Prostate gland (tissue), 2 donors: ENCODE results near the gene IQGAP1. TPM values are rescaled to one million over a fixed set of nuclear protein-coding genes. Genes with fewer than 3 reads are reported as not detected.
A peak's percentile ranks its signal among the peaks of the same experiment; 100 is the strongest.
"Not testable (repeated sequence)": the region's sequence is repeated elsewhere in the genome, so short reads cannot be mapped to it uniquely, and the experiment has no call there.

Experiments used
- DNase-seq: peaks from one replicate; pipeline ENCODE4 v3.0.0-alpha.2; 2019; ENCODE audit warnings: low spot score
- H3K27ac ChIP-seq, 2 donors: fragments of 200-600 bp; sonication (generic); 2 replicates each; pipeline ENCODE4 v1.5.1; 2017 to 2019
- H3K27me3 ChIP-seq: fragments of 200-600 bp; sonication (generic); replicated peaks from 2 replicates; pipeline ENCODE4 v1.5.1; 2019; ENCODE audit not compliant: insufficient read depth
- H3K36me3 ChIP-seq, 2 donors: fragments of 200-600 bp; sonication (generic); 1 replicate in 1 of 2; 2 replicates in 1 of 2; pipeline versions ENCODE4 v1.5.1 to v1.8.1; 2017 to 2019
- H3K4me1 ChIP-seq: fragments of 200-600 bp; sonication (generic); replicated peaks from 2 replicates; pipeline ENCODE4 v1.5.1; 2019
- H3K4me3 ChIP-seq, 2 donors: fragments of 200-600 bp; sonication (generic); 2 replicates each; pipeline ENCODE4 v1.5.1; 2017 to 2019
- H3K9me3 ChIP-seq: fragments of 200-600 bp; sonication (generic); 2 replicates; pipeline ENCODE4 v1.5.1; 2017
- CTCF ChIP-seq, 4 experiments: fragments of 200-600 bp in 2 of 4; fragments of 450-650 bp in 2 of 4; sonication (generic) in 2 of 4; IDR thresholded peaks; 1 replicate in 3 of 4; 2 replicates in 1 of 4; pipeline ENCODE4 v1.5.1; 2016 to 2019; ENCODE audit warnings: antibody characterized with exemption in 4 of 4, mild to moderate bottlenecking in 2 of 4, moderate library complexity in 2 of 4
- POLR2A ChIP-seq: fragments of 450-650 bp; IDR thresholded peaks from one replicate; pipeline ENCODE4 v1.6.1; 2016; ENCODE audit warnings: antibody characterized with exemption, mild to moderate bottlenecking
- POLR2AphosphoS5 ChIP-seq: sonication (generic); formaldehyde crosslinking; IDR thresholded peaks from one replicate; pipeline ENCODE4 v1.6.1; 2017; ENCODE audit warnings: antibody characterized with exemption
- WGBS: methylation state at CpG from one replicate; pipeline ENCODE4 v1.1.5; 2018; 5-methylcytosine and 5-hydroxymethylcytosine counted together
- intact Hi-C: fragments of 100-400 bp; cut with DNase I; formaldehyde crosslinking; loops from one replicate; pipeline ENCODE4 v1.14.2; 2022
- total RNA-seq, 2 donors: library from RNA; depleted of rRNA; stranded (reverse); fragments of >200 nt; gene quantifications; one replicate each; pipeline ENCODE4 v1.1.0, GENCODE V29; 2016

IQGAP1 gene
- total RNA-seq, 2 donors from 2014 or later: 131 to 155 TPM

DNA sequence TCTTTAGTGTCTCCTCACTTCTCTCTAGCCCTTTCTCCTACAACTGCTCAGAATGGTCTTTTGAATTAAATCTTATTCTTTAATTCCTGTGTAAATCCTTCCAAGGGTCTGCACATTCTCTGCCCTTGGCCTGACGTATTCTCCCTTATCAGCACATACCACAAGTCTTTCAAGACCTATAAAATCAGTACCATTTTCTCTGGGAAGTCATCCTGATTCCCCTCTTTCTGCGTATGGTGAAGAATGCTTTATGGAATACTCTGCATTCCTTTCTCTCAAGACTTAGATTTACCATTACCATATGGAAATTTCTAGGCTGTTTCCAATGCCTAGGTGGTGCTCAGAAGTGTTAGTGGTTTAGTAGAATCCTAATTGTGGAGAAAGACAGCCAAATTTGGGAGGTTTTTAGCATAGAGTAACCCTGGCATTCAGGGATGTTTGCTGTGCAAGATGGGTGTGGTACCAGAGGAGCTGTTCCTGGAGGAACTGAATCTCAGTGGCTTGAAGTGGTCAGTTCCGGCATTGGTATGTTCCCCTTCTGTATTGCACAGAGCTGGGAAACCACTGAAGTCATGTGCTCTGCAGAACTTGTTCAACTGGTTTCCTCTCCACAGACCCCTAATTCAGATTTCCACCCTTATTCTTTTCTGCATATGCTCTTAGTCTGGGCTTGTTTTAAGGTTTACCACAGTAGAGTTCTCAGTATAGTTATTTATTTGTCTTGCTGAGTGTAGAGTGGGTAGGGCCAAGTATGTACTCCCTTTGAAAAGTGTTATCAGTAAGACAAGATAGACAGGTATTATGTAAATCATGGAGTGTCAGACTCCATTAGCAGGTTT is 24.5 kb downstream of the IQGAP1 start:
- no peak overlapping the region for H3K4me3 ChIP-seq
- H3K4me1 ChIP-seq: no peaks in the 10 kb centered on the region

DNA sequence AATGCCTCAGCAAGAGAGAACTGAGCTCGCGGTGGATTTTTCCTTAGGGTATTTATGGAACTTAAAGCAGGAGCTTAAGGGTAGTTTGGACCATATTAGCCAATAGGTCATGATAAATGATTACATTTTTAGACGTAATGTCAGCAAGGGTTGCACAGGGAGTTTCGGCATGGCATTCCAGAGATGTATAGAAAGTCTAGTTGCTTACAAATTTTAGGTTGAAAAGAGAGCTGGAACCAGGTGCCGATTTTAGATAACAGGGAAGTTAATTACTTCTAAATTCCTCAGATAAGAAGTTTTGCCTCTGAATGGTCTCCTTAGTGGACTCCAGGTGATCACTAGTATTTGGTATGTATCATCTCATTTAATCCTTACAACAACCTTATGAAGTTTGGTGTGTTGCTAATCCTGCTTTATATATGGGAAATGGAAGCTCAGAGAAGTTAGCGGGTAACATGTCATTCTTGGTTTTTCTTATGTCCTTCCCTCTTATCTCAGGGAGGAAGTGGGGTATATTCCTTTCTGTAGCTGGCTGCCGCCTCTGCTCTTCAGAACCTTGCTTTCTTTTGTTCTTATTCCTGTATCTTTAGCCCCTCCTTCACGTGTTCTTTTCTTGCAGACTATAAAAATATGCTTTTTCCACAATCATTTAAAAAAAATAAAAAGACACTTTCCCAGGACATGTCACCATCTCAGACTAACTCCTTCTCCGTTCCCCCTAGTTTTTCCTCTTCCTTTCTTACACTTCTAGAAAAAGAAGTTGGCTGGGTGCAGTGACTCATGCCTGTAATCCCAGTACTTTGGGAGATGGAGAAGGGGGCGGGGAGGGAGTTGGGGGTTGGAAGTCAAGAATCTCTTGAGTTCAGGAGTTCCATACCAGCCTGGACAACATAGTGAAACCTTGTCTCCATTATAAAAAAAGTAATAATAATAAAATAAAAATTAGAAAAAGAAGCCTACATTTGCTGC is 25.7 kb downstream of the IQGAP1 start:
- no peak overlapping the region for H3K4me3 ChIP-seq
- intact Hi-C loops: no loop called here
- H3K4me1 ChIP-seq: no peaks in the 10 kb centered on the region
- WGBS: 46% methylated on average over 10 of the region's 10 CpGs
- no peaks in the 10 kb centered on the region for H3K27me3 ChIP-seq
- no peaks in the 10 kb centered on the region for H3K9me3 ChIP-seq
- DNase-seq: no peak
- TF ChIP-seq CTCF (IDR thresholded peaks at IDR 0.05): no peak
- no peak for TF ChIP-seq POLR2A
- TF ChIP-seq POLR2AphosphoS5: no peak
- H3K27ac ChIP-seq: peak overlapping the region; percentile 28 to 39
- no peaks in the 10 kb centered on the region for H3K36me3 ChIP-seq

More for the DNA sequence above, 24.5 kb downstream of the IQGAP1 start:
- H3K27ac ChIP-seq: peak overlapping the region; percentile 28 to 39
- peak; percentile 76 for DNase-seq
- intact Hi-C loops: no loop called here
- no peaks in the 10 kb centered on the region for H3K27me3 ChIP-seq
- WGBS: 36% methylated on average over 3 of the region's 3 CpGs
- TF ChIP-seq POLR2AphosphoS5 (peak; percentile 74), CTCF (IDR thresholded peaks at IDR 0.05) (no peak)
- H3K36me3 ChIP-seq: no peaks in the 10 kb centered on the region
- H3K9me3 ChIP-seq: no peaks in the 10 kb centered on the region

- no peak for DNase-seq
- Histone ChIP-seq H3K4me3 (no peak overlapping the region), H3K36me3 (no peaks in the 10 kb centered on the region), H3K27ac (no peak overlapping the region), H3K9me3 (no peaks in the 10 kb centered on the region), H3K4me1 (peaks cover 5% of the 10 kb centered on the region), H3K27me3 (no peaks in the 10 kb centered on the region)
- WGBS: 59% methylated on average over 9 of the region's 9 CpGs
- intact Hi-C loops: no loop called here
- TF ChIP-seq POLR2AphosphoS5: no peak
- TF ChIP-seq POLR2A: no peak
- no peak for TF ChIP-seq CTCF (IDR thresholded peaks at IDR 0.05)
Measured at GRCh38 chr15:90414408-90415028, 26.5 kb downstream of the IQGAP1 start.

GRCh38 chr15:90416052-90416451 is 28.0 kb downstream of the IQGAP1 start:
- H3K27me3 ChIP-seq, H3K4me3 ChIP-seq, H3K36me3 ChIP-seq, intact Hi-C loops, H3K27ac ChIP-seq, H3K9me3 ChIP-seq, DNase-seq: not testable (repeated sequence)
- peaks cover 20% of the 10 kb centered on the region for H3K4me1 ChIP-seq
- WGBS: 89% methylated on average over 5 of the region's 5 CpGs

DNA sequence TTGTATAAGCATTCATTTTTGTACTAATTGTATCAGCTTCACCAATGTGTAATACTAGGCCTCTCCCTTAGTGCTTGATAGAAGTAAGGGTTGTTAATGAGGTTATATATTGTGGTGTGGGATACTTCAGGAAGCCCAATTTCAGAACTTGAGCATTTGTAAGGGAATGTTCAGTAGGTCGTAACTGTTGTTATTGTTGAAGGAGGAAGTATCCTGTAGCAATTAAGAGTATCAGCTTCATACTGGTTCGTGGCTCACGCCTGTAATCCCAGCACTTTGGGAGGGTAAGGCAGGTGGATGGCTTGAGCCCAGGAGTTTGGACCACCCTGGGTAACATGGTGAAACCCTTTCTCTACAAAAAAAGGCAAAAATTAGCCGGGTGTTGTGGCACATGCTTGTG is 30.6 kb downstream of the IQGAP1 start:
- intact Hi-C loops: no loop called here
- no peaks in the 10 kb centered on the region for H3K36me3 ChIP-seq
- WGBS: 80% methylated on average over 4 of the region's 4 CpGs
- H3K27ac ChIP-seq: peak overlapping the region in 1 of 2 donors; percentile 18
- H3K4me1 ChIP-seq: peaks cover 23% of the 10 kb centered on the region
- no peak overlapping the region for H3K4me3 ChIP-seq
- no peaks in the 10 kb centered on the region for H3K9me3 ChIP-seq
- TF ChIP-seq POLR2AphosphoS5 (no peak), POLR2A (no peak), CTCF (IDR thresholded peaks at IDR 0.05) (no peak)
- no peaks in the 10 kb centered on the region for H3K27me3 ChIP-seq
- no peak for DNase-seq
